Smooth muscle cell (in vitro differentiated cells): Measurements from ENCODE around the gene CELF1. TPM values are rescaled to one million over a fixed set of nuclear protein-coding genes. Genes with fewer than 3 reads are reported as not detected.

Source experiments
- DNase-seq: peaks from one replicate; lab custom pipeline; 2025; ENCODE audit not compliant: unreplicated experiment; lab: John Stamatoyannopoulos, UW
- H2AFZ ChIP-seq: fragments of 200-600 bp; sonication (generic); 2 replicates; pipeline ENCODE4 v1.6.0; 2016; ENCODE audit warnings: antibody characterized with exemption, low read depth, mild to moderate bottlenecking
- H3F3A ChIP-seq: fragments of 200-600 bp; sonication (generic); 2 replicates; pipeline ENCODE4 v1.6.0; 2017; ENCODE audit warnings: antibody characterized with exemption, low read depth
- H3K27ac ChIP-seq: fragments of 200-600 bp; sonication (generic); 2 replicates; pipeline ENCODE4 v1.5.1; 2016; ENCODE audit warnings: low read depth, mild to moderate bottlenecking
- H3K27me3 ChIP-seq: fragments of 200-600 bp; sonication (generic); 2 replicates; pipeline ENCODE4 v1.6.1; 2016; ENCODE audit warnings: low read depth, mild to moderate bottlenecking
- H3K36me3 ChIP-seq: fragments of 200-600 bp; sonication (generic); 2 replicates; pipeline ENCODE4 v1.5.1; 2016; ENCODE audit warnings: low read depth
- H3K4me1 ChIP-seq: fragments of 200-600 bp; sonication (generic); 2 replicates; pipeline ENCODE4 v1.5.1; 2016; ENCODE audit warnings: low read depth
- H3K4me2 ChIP-seq: fragments of 200-600 bp; sonication (generic); 2 replicates; pipeline ENCODE4 v1.6.0; 2016; ENCODE audit warnings: mild to moderate bottlenecking
- H3K4me3 ChIP-seq: fragments of 200-600 bp; sonication (generic); 2 replicates; pipeline ENCODE4 v1.5.1; 2016; ENCODE audit warnings: mild to moderate bottlenecking
- H3K79me2 ChIP-seq: fragments of 200-600 bp; sonication (generic); 2 replicates; pipeline ENCODE4 v1.6.0; 2016; ENCODE audit warnings: low read depth, mild to moderate bottlenecking
- H3K9ac ChIP-seq: fragments of 200-600 bp; sonication (generic); 2 replicates; pipeline ENCODE4 v1.6.0; 2016; ENCODE audit warnings: low read depth
- H3K9me3 ChIP-seq: fragments of 200-600 bp; sonication (generic); replicated peaks from 2 replicates; pipeline ENCODE4 v1.5.1; 2016; ENCODE audit warnings: low read depth
- H4K20me1 ChIP-seq: fragments of 200-600 bp; sonication (generic); 2 replicates; pipeline ENCODE4 v1.6.0; 2016; ENCODE audit warnings: low read depth
- WGBS: methylation state at CpG from one replicate; pipeline ENCODE4 v1.1.7; 2016; ENCODE audit warnings: low lambda C conversion rate; 5-methylcytosine and 5-hydroxymethylcytosine counted together
- polyA plus RNA-seq: library from polyadenylated mRNA; unstranded; fragments of >200 nt; fragmentation: Nextera tagmentation; extraction: Ambion mirVana; gene quantifications from 2 replicates; pipeline ENCODE4 v1.2.1, GENCODE V29; 2016
- total RNA-seq: library from RNA; depleted of rRNA; stranded (reverse); fragments of >200 nt; gene quantifications from 2 replicates; pipeline ENCODE4 v1.2.3, GENCODE V29; 2014
- TF ChIP-seq, protein P1 (sequence below): fragments of 200-600 bp; sonication (generic); IDR thresholded peaks from 2 replicates; pipeline ENCODE4 v1.5.1; 2017; ENCODE audit warnings: borderline replicate concordance, mild to moderate bottlenecking, antibody characterized with exemption; ENCODE audit not compliant: insufficient read depth, poor library complexity, severe bottlenecking

Gene CELF1
- total and polyA plus RNA-seq, 2 experiments from 2014 or later: 42.5 to 64.8 TPM

DNA sequence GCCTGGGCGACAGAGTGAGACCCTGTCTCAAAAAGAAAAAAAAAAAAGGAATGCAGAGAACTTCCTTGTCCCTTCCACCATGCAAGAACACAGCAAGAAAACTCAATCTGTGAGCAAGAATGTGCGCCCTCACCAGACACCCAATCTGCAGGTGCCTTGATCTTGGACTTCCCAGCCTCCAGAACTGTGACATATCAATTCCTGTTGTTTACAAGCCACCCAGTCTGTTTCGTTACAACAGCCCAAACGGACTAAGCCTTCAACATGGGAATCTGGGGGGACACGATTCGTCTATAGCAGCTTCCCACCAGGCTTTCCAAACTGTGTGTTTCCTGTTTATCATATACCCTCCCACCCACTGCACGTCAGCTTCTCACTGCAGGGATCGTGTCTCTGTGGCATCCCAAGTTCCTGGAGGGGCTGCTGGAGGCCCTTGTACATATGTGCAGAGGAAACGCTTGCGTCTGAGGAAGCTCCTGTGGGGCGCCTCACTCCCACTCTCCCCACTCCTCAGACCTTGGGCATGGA is 115.7 kb downstream of the CELF1 start:
- H3K79me2 ChIP-seq: no peaks in the 10 kb centered on the region
- H3K9me3 ChIP-seq: no peaks in the 10 kb centered on the region
- H3F3A ChIP-seq: no peaks in the 10 kb centered on the region
- H3K9ac ChIP-seq: no peak overlapping the region
- no peak overlapping the region for H3K4me3 ChIP-seq
- H3K4me1 ChIP-seq: no peaks in the 10 kb centered on the region
- H4K20me1 ChIP-seq: no peaks in the 10 kb centered on the region
- TF ChIP-seq, protein P1, sequence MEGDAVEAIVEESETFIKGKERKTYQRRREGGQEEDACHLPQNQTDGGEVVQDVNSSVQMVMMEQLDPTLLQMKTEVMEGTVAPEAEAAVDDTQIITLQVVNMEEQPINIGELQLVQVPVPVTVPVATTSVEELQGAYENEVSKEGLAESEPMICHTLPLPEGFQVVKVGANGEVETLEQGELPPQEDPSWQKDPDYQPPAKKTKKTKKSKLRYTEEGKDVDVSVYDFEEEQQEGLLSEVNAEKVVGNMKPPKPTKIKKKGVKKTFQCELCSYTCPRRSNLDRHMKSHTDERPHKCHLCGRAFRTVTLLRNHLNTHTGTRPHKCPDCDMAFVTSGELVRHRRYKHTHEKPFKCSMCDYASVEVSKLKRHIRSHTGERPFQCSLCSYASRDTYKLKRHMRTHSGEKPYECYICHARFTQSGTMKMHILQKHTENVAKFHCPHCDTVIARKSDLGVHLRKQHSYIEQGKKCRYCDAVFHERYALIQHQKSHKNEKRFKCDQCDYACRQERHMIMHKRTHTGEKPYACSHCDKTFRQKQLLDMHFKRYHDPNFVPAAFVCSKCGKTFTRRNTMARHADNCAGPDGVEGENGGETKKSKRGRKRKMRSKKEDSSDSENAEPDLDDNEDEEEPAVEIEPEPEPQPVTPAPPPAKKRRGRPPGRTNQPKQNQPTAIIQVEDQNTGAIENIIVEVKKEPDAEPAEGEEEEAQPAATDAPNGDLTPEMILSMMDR: no peak
- 93% methylated on average over 11 of the region's 11 CpGs for WGBS
- no peak for DNase-seq
- no peaks in the 10 kb centered on the region for H3K27me3 ChIP-seq
- no peak overlapping the region for H3K27ac ChIP-seq
- no peak overlapping the region for H3K4me2 ChIP-seq
- H2AFZ ChIP-seq: no peak overlapping the region
- no peaks in the 10 kb centered on the region for H3K36me3 ChIP-seq

DNA sequence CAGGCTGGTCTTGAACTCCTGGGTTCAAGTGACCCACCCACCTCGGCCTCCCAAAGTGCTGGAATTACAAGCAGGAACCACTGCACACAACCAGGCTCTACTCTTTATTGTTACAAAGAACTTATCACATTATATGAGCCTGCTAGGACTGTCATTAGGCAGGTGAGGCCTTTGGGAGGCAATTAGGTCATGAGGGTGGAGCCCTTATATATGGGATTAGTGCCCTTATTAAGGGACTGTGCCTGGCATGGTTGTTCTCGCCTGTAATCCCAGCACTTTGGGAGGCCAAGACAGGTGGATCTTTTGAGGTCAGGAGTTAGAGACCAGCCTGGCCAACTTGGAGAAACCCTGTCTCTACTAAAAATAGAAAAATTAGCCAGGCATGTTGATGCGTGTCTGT is 116.2 kb downstream of the CELF1 start:
- no peaks in the 10 kb centered on the region for H4K20me1 ChIP-seq
- no peaks in the 10 kb centered on the region for H3K4me1 ChIP-seq
- H3K4me3 ChIP-seq: no peak overlapping the region
- WGBS: 95% methylated on average over 3 of the region's 3 CpGs
- no peak overlapping the region for H3K9ac ChIP-seq
- no peaks in the 10 kb centered on the region for H3K9me3 ChIP-seq
- H3F3A ChIP-seq: no peaks in the 10 kb centered on the region
- no peak for DNase-seq
- no peaks in the 10 kb centered on the region for H3K27me3 ChIP-seq
- no peak overlapping the region for H3K27ac ChIP-seq
- H3K4me2 ChIP-seq: no peak overlapping the region
- H2AFZ ChIP-seq: no peak overlapping the region
- TF ChIP-seq, protein P1: no peak
- H3K36me3 ChIP-seq: no peaks in the 10 kb centered on the region
- no peaks in the 10 kb centered on the region for H3K79me2 ChIP-seq

DNA sequence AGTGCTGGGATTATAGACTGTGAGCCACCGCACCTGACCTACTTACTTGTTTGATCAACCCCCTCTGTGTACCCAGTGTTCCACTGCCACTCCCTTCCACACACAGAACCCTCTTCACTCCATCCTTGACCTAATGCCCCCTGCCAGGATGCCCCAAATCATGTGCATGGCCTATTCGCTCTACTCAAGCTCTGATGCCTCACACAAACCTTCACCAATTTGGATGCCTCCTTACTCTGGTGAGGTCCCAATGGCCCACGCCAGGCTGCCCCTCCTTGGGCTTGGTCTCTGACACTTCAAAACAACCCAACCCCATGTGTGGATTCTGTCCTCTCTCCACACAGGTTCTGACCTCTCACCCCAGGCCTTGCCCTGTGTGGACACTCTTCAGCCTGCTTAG is 117.2 kb downstream of the CELF1 start:
- no peaks in the 10 kb centered on the region for H3K4me1 ChIP-seq
- TF ChIP-seq, protein P1: no peak
- H3K9me3 ChIP-seq: no peaks in the 10 kb centered on the region
- no peak overlapping the region for H3K4me3 ChIP-seq
- no peaks in the 10 kb centered on the region for H3K36me3 ChIP-seq
- no peak for DNase-seq
- H4K20me1 ChIP-seq: no peaks in the 10 kb centered on the region
- WGBS: 98% methylated on average over 3 of the region's 3 CpGs
- no peaks in the 10 kb centered on the region for H3K27me3 ChIP-seq
- H2AFZ ChIP-seq: no peak overlapping the region
- no peaks in the 10 kb centered on the region for H3F3A ChIP-seq
- no peak overlapping the region for H3K4me2 ChIP-seq
- no peak overlapping the region for H3K27ac ChIP-seq
- H3K9ac ChIP-seq: no peak overlapping the region
- no peaks in the 10 kb centered on the region for H3K79me2 ChIP-seq
